Caco-2 (cell line): ENCODE measurements around the gene ZNF619. TPM values are rescaled to one million over a fixed set of nuclear protein-coding genes. Genes with fewer than 3 reads are reported as not detected.
A peak's percentile ranks its signal among the peaks of the same experiment; 100 is the strongest.

Source experiments
- BruUV-seq: library from RNA; stranded (reverse); fragments of 400-500 nt; replicated peaks from 2 replicates; lab custom pipeline; 2021; lab: Mats Ljungman, UMichigan
- CTCF ChIA-PET: fragments of 300-600 bp; sonication (Branson Sonifier 250); formaldehyde crosslinking; loops from one replicate; lab custom pipeline; 2022; ENCODE audit warnings: antibody characterized with exemption; lab: Charles Lee
- POLR2A ChIA-PET: fragments of 300-600 bp; sonication (Branson Sonifier 250); formaldehyde crosslinking; loops from one replicate; lab custom pipeline; 2022; ENCODE audit warnings: antibody characterized with exemption; lab: Charles Lee
- DNase-seq, 2 experiments: peaks; one replicate each; pipeline versions ENCODE4 v3.0.0 to v3.0.0-alpha.2; 2020 to 2022
- H3K27me3 ChIP-seq: replicated peaks from 2 replicates; pipeline ENCODE4 v1.6.0; 2011; ENCODE audit warnings: low read length; ENCODE audit not compliant: control insufficient read depth, insufficient read depth
- H3K36me3 ChIP-seq: 2 replicates; pipeline ENCODE4 v1.5.1; 2011; ENCODE audit warnings: low read length; ENCODE audit not compliant: control insufficient read depth, insufficient read depth
- H3K4me1 ChIP-seq: fragments of 250-450 bp; sonication (Bioruptor Pico); 2 replicates; pipeline ENCODE4 v1.5.1; 2020; ENCODE audit warnings: mild to moderate bottlenecking
- H3K4me3 ChIP-seq: 2 replicates; pipeline ENCODE4 v1.5.1; 2011; ENCODE audit warnings: low read depth, mild to moderate bottlenecking, control low read depth, low read length
- H3K9me3 ChIP-seq: fragments of 250-450 bp; sonication (Bioruptor Pico); 2 replicates; pipeline ENCODE4 v1.5.1; 2020; ENCODE audit warnings: mild to moderate bottlenecking, moderate library complexity
- H3K27ac Mint-ChIP-seq: one replicate; pipeline ENCODE4 v1.8.0; 2022; ENCODE audit warnings: mixed read lengths; ENCODE audit not compliant: unreplicated experiment
- H3K27me3 Mint-ChIP-seq: one replicate; pipeline ENCODE4 v1.8.0; 2022; ENCODE audit warnings: mixed read lengths; ENCODE audit not compliant: insufficient read depth, unreplicated experiment
- H3K36me3 Mint-ChIP-seq: one replicate; pipeline ENCODE4 v1.8.0; 2022; ENCODE audit warnings: mild to moderate bottlenecking, mixed read lengths; ENCODE audit not compliant: insufficient read depth, unreplicated experiment
- H3K4me1 Mint-ChIP-seq: one replicate; pipeline ENCODE4 v1.8.0; 2022; ENCODE audit warnings: low read depth, mixed read lengths; ENCODE audit not compliant: unreplicated experiment
- H3K4me3 Mint-ChIP-seq: one replicate; pipeline ENCODE4 v1.8.0; 2022; ENCODE audit warnings: mild to moderate bottlenecking, moderate library complexity, mixed read lengths; ENCODE audit not compliant: unreplicated experiment
- H3K9me3 Mint-ChIP-seq: one replicate; pipeline ENCODE4 v1.8.0; 2022; ENCODE audit warnings: mixed read lengths; ENCODE audit not compliant: unreplicated experiment
- intact Hi-C: fragments of 100-400 bp; cut with micrococcal nuclease; formaldehyde crosslinking; loops from one replicate; pipeline ENCODE4 v1.10.0; 2022; ENCODE audit not compliant: unreplicated experiment
- total RNA-seq: library from RNA; stranded (reverse); gene quantifications from 2 replicates; pipeline ENCODE4 v1.2.3, GENCODE V29; 2022
- TF ChIP-seq, protein P1 (sequence below), 2 experiments: fragments of 200-600 bp in 1 of 2; IDR thresholded peaks; 1 replicate in 1 of 2; 2 replicates in 1 of 2; pipeline versions ENCODE4 v1.5.1 to v1.8.0; 2011 to 2022; ENCODE audit warnings: antibody characterized with exemption in 1 of 2, control low read depth in 1 of 2, inconsistent platforms in 1 of 2, low read depth in 1 of 2, low read length in 1 of 2, mild to moderate bottlenecking in 1 of 2, moderate library complexity in 1 of 2; ENCODE audit not compliant: insufficient read depth in 1 of 2, severe bottlenecking in 1 of 2, unreplicated experiment in 1 of 2

The ZNF619 gene
- total RNA-seq, 1 experiment from 2014 or later, result 6.8 TPM

DNA sequence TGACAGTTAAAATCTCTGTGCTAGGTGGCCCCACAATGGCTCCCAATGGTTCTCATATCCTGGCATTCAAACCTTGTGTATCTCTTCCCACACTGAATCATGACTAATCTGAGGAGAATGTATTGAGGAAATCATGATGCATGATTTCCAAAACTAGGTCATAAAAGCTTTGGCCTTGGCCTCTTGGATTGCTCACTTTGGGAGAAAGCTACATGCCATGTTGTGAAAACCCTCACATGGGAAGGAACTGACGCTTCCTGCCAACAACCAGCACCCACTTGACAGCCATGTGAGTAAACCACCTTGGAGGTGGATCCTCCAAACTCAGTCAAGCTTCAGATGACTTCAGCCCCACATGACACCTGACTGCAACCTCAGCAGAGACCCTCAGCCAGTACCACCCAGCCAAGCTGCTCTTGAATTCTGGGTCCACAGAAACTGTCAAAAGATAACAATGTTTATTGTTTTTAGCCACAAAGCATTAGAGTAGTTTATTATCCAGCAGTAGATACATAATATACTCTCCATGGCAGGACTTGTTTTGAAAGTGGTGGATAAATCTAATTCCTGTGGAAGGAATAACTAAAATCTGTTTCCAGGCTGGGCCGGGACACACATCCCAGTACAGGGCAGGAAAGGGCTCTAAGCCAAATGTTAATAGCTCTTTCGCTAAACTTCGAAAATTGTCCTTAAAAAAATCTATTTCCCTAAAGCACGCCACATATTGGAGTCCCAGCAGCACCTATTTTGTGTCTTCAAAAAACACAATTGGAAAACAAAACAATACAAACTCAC is 27.9 kb downstream of the ZNF619 start:
- POLR2A ChIA-PET, result interaction anchor here (1.3 to 1.5 kb wide), 3 partner anchors 20 to 48 kb away, joined by 8 to 22 read pairs (median 17); partner anchors contain the start of genes RPL14, ZNF619 and ZNF621
- Mint-ChIP-seq H3K9me3 (no peaks in the 10 kb centered on the region), H3K27me3 (no peaks in the 10 kb centered on the region), H3K27ac (peak overlapping the region; percentile 89), H3K36me3 (peaks cover 10% of the 10 kb centered on the region), H3K4me1 (no peaks in the 10 kb centered on the region), H3K4me3 (peak overlapping the region; percentile 87)
- no peaks in the 10 kb centered on the region for H3K9me3 ChIP-seq
- BruUV-seq, result no TSS peak
- CTCF ChIA-PET, result interaction anchor here (0.7 to 2.1 kb wide), 5 partner anchors 20 to 196 kb away, joined by 3 to 22 read pairs (median 7); partner anchors contain the start of genes EIF1B, ENTPD3, ZNF619 and ZNF621
- H3K4me1 ChIP-seq, result no peaks in the 10 kb centered on the region
- H3K27me3 ChIP-seq, result no peaks in the 10 kb centered on the region
- H3K4me3 ChIP-seq, result no peak overlapping the region
- no peaks in the 10 kb centered on the region for H3K36me3 ChIP-seq
- DNase-seq, result no peak
- TF ChIP-seq, protein P1, sequence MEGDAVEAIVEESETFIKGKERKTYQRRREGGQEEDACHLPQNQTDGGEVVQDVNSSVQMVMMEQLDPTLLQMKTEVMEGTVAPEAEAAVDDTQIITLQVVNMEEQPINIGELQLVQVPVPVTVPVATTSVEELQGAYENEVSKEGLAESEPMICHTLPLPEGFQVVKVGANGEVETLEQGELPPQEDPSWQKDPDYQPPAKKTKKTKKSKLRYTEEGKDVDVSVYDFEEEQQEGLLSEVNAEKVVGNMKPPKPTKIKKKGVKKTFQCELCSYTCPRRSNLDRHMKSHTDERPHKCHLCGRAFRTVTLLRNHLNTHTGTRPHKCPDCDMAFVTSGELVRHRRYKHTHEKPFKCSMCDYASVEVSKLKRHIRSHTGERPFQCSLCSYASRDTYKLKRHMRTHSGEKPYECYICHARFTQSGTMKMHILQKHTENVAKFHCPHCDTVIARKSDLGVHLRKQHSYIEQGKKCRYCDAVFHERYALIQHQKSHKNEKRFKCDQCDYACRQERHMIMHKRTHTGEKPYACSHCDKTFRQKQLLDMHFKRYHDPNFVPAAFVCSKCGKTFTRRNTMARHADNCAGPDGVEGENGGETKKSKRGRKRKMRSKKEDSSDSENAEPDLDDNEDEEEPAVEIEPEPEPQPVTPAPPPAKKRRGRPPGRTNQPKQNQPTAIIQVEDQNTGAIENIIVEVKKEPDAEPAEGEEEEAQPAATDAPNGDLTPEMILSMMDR (IDR thresholded peaks at IDR 0.05; ENCODE audit: insufficient read depth in 1 of 2, low read depth in 1 of 2, low read length in 1 of 2, severe bottlenecking in 1 of 2, unreplicated experiment in 1 of 2), result no peak
- intact Hi-C loops, result loop anchor here (1.0 to 2.0 kb wide), 2 partner anchors 52 to 178 kb away; no protein-coding TSS in a partner anchor

DNA sequence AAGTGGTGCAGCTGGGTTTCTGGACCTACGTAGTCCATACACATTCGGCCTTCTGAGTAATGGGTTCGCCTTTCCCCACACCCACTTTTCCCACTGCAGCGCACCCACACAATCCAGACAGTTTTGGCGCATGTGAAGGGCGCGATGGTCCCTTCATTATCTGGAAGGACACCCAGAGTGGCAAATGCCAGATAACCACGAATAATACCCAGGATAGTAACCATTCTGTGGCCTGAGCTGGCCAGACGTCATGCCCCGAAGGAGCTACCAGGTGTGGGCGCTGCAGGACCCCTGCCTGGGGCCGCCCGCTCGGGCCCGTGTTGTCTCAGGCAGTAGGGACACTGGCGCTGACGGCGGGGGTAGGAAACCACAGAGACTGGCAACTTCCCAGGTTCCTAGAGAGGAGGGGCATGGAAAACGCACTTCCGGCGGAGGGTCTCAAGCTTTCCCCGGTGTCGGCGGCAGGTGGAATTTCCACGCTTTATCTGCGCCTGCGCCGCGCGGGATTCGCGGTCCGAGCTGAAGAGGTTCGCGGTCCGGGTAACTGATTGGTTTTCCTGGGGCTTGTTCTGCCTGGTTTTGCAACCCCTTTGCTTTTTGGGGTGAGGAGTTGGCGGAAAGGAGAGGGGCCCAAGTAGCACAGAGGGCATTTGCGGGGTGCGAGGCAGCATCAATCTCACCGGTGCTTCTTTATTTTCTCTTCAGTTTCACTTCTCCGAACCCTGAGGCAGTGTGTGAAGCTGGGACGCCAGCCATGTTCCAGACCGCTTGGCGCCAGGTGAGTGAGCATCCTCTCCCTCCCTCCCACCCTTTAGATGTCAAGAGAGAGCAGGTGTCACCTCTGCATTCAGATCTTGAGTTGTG is 28.9 kb downstream of the ZNF619 start, which contains the start of gene ZNF620:
TSS of gene ZNF620 (plus strand) at position 441 of the 864 bp plus-strand sequence. CDS start at position 755, 314 bp downstream.
- Histone ChIP-seq H3K36me3 (no peaks in the 10 kb centered on the region), H3K4me3 (peak within 1 kb of the TSS; percentile 74), H3K4me1 (no peaks in the 10 kb centered on the region), H3K27me3 (no peaks in the 10 kb centered on the region), H3K9me3 (no peaks in the 10 kb centered on the region)
- TF ChIP-seq, protein P1 (IDR thresholded peaks at IDR 0.05; ENCODE audit: insufficient read depth in 1 of 2, low read depth in 1 of 2, low read length in 1 of 2, severe bottlenecking in 1 of 2, unreplicated experiment in 1 of 2), result peak; percentile 38 to 80
- Mint-ChIP-seq H3K27me3 (no peaks in the 10 kb centered on the region), H3K27ac (peak within 1 kb of the TSS; percentile 89), H3K4me3 (peak within 1 kb of the TSS; percentile 87), H3K36me3 (peaks cover 19% of the 10 kb centered on the region), H3K4me1 (no peaks in the 10 kb centered on the region), H3K9me3 (no peaks in the 10 kb centered on the region)
- ChIA-PET CTCF (interaction anchor here (0.7 to 2.1 kb wide), 7 partner anchors 9 to 197 kb away, joined by 3 to 22 read pairs (median 6); partner anchors contain the start of genes EIF1B, ENTPD3, ZNF619 and ZNF621), POLR2A (interaction anchor here (0.9 to 1.5 kb wide), 4 partner anchors 19 to 54 kb away, joined by 4 to 22 read pairs (median 12); partner anchors contain the start of genes RPL14, ZNF619 and ZNF621)
- DNase-seq, result peak; percentile 93 to 94
- intact Hi-C loops, result loop anchor here (1.0 to 2.0 kb wide), 4 partner anchors 18 to 179 kb away; partner anchors contain the start of genes ZNF619 and ZNF621
- no TSS peak for BruUV-seq
